DOHH2 (cell line): ENCODE results near the gene MYO18B.

Experiments
- H3F3A ChIP-seq: fragments of 200-600 bp; sonication (generic), shearing (Covaris generic); 2 replicates; pipeline ENCODE4 v1.6.0; 2016; ENCODE audit warnings: antibody characterized with exemption, mild to moderate bottlenecking; ENCODE audit not compliant: control insufficient read depth, insufficient read depth
- H3K27ac ChIP-seq: fragments of 200-600 bp; sonication (generic); 2 replicates; pipeline ENCODE4 v1.5.1; 2014; ENCODE audit warnings: low read depth, mild to moderate bottlenecking, low read length, moderate library complexity
- H3K27me3 ChIP-seq: fragments of 200-600 bp; sonication (generic); 2 replicates; pipeline ENCODE4 v1.6.1; 2014; ENCODE audit warnings: mild to moderate bottlenecking, low read length, mixed read lengths; ENCODE audit not compliant: control insufficient read depth
- H3K36me3 ChIP-seq: fragments of 200-600 bp; sonication (generic); 2 replicates; pipeline ENCODE4 v1.6.1; 2014; ENCODE audit warnings: mild to moderate bottlenecking, low read length, moderate library complexity, mixed read lengths; ENCODE audit not compliant: control insufficient read depth
- H3K4me1 ChIP-seq: fragments of 200-600 bp; sonication (generic); 2 replicates; pipeline ENCODE4 v1.6.1; 2014; ENCODE audit warnings: mild to moderate bottlenecking, low read length, mixed read lengths; ENCODE audit not compliant: control insufficient read depth
- H3K4me2 ChIP-seq: fragments of 200-600 bp; sonication (generic); 2 replicates; pipeline ENCODE4 v1.6.0; 2014; ENCODE audit warnings: mild to moderate bottlenecking, low read length, moderate library complexity
- H3K4me3 ChIP-seq: fragments of 200-600 bp; sonication (generic); 2 replicates; pipeline ENCODE4 v1.5.1; 2014; ENCODE audit warnings: mild to moderate bottlenecking, low read length, mixed read lengths
- H3K79me2 ChIP-seq: fragments of 200-600 bp; sonication (generic); 2 replicates; pipeline ENCODE4 v1.6.1; 2014; ENCODE audit warnings: mild to moderate bottlenecking, low read length, mixed read lengths; ENCODE audit not compliant: control insufficient read depth
- H3K9me2 ChIP-seq: fragments of 200-600 bp; sonication (generic); replicated peaks from 2 replicates; pipeline ENCODE4 v1.6.1; 2014; ENCODE audit warnings: mild to moderate bottlenecking, low read length, mixed read lengths; ENCODE audit not compliant: control insufficient read depth
- H3K9me3 ChIP-seq: fragments of 200-600 bp; sonication (generic); 2 replicates; pipeline ENCODE4 v1.6.1; 2014; ENCODE audit warnings: antibody characterized with exemption, low read length, mixed read lengths; ENCODE audit not compliant: control insufficient read depth, insufficient read depth
- H4K20me1 ChIP-seq: fragments of 200-600 bp; sonication (generic); 2 replicates; pipeline ENCODE4 v1.6.0; 2014; ENCODE audit warnings: low read depth, mild to moderate bottlenecking, antibody characterized with exemption, low read length, moderate library complexity; ENCODE audit not compliant: control insufficient read depth, insufficient read depth
- EZH2phosphoT487 ChIP-seq: fragments of 200-600 bp; sonication (generic); IDR thresholded peaks from 2 replicates; pipeline ENCODE4 v1.6.1; 2017; ENCODE audit warnings: borderline replicate concordance, mild to moderate bottlenecking, antibody characterized with exemption, low read length, moderate library complexity, mixed read lengths
- TF ChIP-seq, protein P1 (sequence below): fragments of 200-600 bp; sonication (generic); IDR thresholded peaks from one replicate; pipeline ENCODE4 v1.5.1; 2014; ENCODE audit warnings: antibody characterized with exemption, mild to moderate bottlenecking, low read depth, low read length; ENCODE audit not compliant: poor library complexity, severe bottlenecking

Gene MYO18B

DNA sequence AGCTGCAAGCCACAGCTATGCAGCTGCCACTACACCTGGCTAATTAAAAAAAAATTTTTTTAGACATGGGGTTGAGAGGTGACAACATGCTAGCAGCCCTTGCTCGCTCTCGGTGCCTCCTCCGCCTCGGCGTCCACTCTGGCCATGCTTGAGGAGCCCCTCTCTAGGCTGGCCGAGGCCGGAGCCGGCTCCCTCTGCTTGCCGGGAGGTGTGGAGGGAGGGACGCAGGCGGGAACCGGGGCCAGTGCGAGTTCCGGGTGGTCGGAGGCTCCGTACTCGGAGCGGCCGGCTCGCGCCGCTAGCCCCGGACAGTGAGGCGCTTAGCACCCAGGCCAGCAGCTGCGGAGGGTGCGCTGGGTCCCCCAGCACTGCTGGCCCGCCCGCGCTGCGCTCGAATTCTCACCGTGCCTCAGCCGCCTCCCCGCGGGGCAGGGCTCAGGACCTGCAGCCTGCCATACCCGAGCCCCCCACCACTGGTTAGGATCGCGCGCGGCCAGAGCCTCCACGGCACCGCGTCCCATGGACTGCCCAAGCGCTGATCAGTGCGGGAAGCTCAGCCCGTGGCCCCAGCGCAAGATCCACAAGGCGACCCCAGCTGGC lies 10.7 kb downstream of the MYO18B start:
- no peaks in the 10 kb centered on the region for H4K20me1 ChIP-seq
- TF ChIP-seq, protein P1, sequence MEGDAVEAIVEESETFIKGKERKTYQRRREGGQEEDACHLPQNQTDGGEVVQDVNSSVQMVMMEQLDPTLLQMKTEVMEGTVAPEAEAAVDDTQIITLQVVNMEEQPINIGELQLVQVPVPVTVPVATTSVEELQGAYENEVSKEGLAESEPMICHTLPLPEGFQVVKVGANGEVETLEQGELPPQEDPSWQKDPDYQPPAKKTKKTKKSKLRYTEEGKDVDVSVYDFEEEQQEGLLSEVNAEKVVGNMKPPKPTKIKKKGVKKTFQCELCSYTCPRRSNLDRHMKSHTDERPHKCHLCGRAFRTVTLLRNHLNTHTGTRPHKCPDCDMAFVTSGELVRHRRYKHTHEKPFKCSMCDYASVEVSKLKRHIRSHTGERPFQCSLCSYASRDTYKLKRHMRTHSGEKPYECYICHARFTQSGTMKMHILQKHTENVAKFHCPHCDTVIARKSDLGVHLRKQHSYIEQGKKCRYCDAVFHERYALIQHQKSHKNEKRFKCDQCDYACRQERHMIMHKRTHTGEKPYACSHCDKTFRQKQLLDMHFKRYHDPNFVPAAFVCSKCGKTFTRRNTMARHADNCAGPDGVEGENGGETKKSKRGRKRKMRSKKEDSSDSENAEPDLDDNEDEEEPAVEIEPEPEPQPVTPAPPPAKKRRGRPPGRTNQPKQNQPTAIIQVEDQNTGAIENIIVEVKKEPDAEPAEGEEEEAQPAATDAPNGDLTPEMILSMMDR = no peak
- no peak for TF ChIP-seq EZH2phosphoT487
- no peaks in the 10 kb centered on the region for H3K9me3 ChIP-seq
- H3K4me3 ChIP-seq = no peak overlapping the region
- H3F3A ChIP-seq = no peaks in the 10 kb centered on the region
- H3K36me3 ChIP-seq = no peaks in the 10 kb centered on the region
- no peaks in the 10 kb centered on the region for H3K4me1 ChIP-seq
- H3K9me2 ChIP-seq = no peaks in the 10 kb centered on the region
- H3K79me2 ChIP-seq = no peaks in the 10 kb centered on the region
- no peak overlapping the region for H3K27ac ChIP-seq
- peaks cover 19% of the 10 kb centered on the region; the same call in 1 of the 2 replicates for H3K27me3 ChIP-seq
- no peak overlapping the region for H3K4me2 ChIP-seq

DNA sequence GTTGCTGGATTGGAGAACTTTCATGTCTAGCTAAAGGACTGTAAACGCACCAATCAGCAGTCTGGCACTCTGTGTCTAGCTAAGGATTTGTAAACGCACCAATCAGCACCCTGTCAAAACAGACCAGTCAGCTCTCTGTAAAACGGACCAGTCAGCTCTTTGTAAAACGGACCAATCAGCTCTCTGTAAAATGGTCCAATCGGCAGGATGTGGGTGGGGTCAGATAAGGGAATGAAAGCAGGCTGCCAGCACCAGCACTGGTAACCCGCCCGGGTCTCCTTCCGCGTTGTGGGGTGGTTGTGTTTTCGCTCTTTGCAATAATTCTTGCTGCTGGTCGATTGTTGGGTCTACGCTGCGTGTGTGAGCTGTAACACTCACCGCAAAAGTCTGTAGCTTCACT lies 11.3 kb downstream of the MYO18B start:
- TF ChIP-seq, protein P1 = no peak
- no peak for TF ChIP-seq EZH2phosphoT487
- H3K79me2 ChIP-seq = no peaks in the 10 kb centered on the region

GRCh38 chr22:25754527-25755202 lies 12.7 kb downstream of the MYO18B start:
- H3K4me2 ChIP-seq = no peak overlapping the region
- no peaks in the 10 kb centered on the region for H3F3A ChIP-seq
- H4K20me1 ChIP-seq = no peaks in the 10 kb centered on the region
- no peak for TF ChIP-seq EZH2phosphoT487
- TF ChIP-seq, protein P1 = no peak
- peaks cover 14% of the 10 kb centered on the region; the same call in 1 of the 2 replicates for H3K27me3 ChIP-seq
- no peaks in the 10 kb centered on the region for H3K79me2 ChIP-seq
- H3K9me2 ChIP-seq = no peaks in the 10 kb centered on the region
- H3K36me3 ChIP-seq = no peaks in the 10 kb centered on the region
- H3K9me3 ChIP-seq = no peaks in the 10 kb centered on the region
- H3K27ac ChIP-seq = no peak overlapping the region
- H3K4me1 ChIP-seq = no peaks in the 10 kb centered on the region
- H3K4me3 ChIP-seq = no peak overlapping the region

More for the DNA sequence above, 11.3 kb downstream of the MYO18B start:
- H3K4me3 ChIP-seq = no peak overlapping the region
- no peak overlapping the region for H3K4me2 ChIP-seq
- no peak overlapping the region for H3K27ac ChIP-seq
- no peaks in the 10 kb centered on the region for H3K36me3 ChIP-seq
- no peaks in the 10 kb centered on the region for H4K20me1 ChIP-seq
- H3K9me2 ChIP-seq = no peaks in the 10 kb centered on the region
- H3K9me3 ChIP-seq = no peaks in the 10 kb centered on the region
- H3K27me3 ChIP-seq = peaks cover 19% of the 10 kb centered on the region; the same call in 1 of the 2 replicates
- no peaks in the 10 kb centered on the region for H3F3A ChIP-seq
- H3K4me1 ChIP-seq = no peaks in the 10 kb centered on the region
